Chondrocyte (in vitro differentiated cells): ENCODE data around the gene SLCO4A1. TPM values are rescaled to one million over a fixed set of nuclear protein-coding genes. Genes with fewer than 3 reads are reported as not detected.

ENCODE experiments used
- DNase-seq: peaks from one replicate; pipeline ENCODE4 v3.0.0; 2021; ENCODE audit warnings: mixed read lengths, low spot score
- H3K27ac Mint-ChIP-seq: one replicate; pipeline ENCODE4 v1.8.0; 2021; ENCODE audit warnings: mild to moderate bottlenecking, moderate library complexity, mixed read lengths; ENCODE audit not compliant: unreplicated experiment
- H3K27me3 Mint-ChIP-seq: 2 replicates; pipeline ENCODE4 v1.8.0; 2021; ENCODE audit warnings: low read depth, mixed read lengths
- H3K36me3 Mint-ChIP-seq: 2 replicates; pipeline ENCODE4 v1.8.0; 2021; ENCODE audit warnings: low read depth, mixed read lengths
- H3K4me1 Mint-ChIP-seq: 2 replicates; pipeline ENCODE4 v1.8.0; 2021; ENCODE audit warnings: low read depth, mild to moderate bottlenecking, mixed read lengths
- H3K4me3 Mint-ChIP-seq: one replicate; pipeline ENCODE4 v1.8.0; 2021; ENCODE audit warnings: mild to moderate bottlenecking, moderate library complexity, mixed read lengths; ENCODE audit not compliant: unreplicated experiment
- H3K9me3 Mint-ChIP-seq: 2 replicates; pipeline ENCODE4 v1.8.0; 2021; ENCODE audit warnings: low read depth, mixed read lengths
- total RNA-seq: library from RNA; stranded (reverse); gene quantifications from 3 replicates; pipeline ENCODE4 v1.2.1, GENCODE V29; 2021
- TF ChIP-seq, protein P1 (sequence below): fragments of 200-600 bp; sonication (generic); IDR thresholded peaks from 2 replicates; pipeline ENCODE4 v1.5.0; 2021; ENCODE audit warnings: antibody characterized with exemption, mild to moderate bottlenecking, moderate library complexity

SLCO4A1 gene
- total RNA-seq, 1 donor from 2014 or later, result not detected

DNA sequence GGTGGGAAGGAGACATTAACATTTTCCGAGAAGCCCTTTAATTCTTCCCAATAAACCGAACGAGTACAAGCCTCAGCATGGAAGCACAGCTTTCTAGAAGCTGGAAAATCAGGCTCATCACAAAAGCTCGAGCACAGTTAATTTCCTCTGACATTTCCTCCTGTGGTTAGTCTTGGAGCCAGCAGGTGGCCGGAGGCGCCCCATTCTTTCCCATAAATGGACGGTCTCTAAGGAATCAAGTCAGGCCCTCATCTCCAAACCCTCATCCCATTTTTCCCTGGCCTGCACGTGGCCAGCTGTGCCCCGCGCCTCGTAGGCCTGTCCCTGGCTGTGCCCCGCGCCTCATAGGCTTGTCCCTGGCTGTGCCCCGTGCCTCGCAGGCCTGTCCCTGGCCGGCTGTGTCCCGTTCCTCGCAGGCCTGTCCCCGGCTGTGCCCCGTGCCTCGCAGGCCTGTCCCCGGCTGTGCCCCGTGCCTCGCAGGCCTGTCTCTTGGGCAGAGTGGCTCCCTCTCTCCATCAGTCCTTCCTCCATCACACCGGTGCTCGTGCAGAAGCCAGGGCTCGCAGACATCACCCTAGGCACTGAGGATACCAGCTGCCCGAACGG, 46.7 kb downstream of the SLCO4A1 start:
- Mint-ChIP-seq H3K36me3 (no peaks in the 10 kb centered on the region), H3K9me3 (no peaks in the 10 kb centered on the region), H3K4me1 (peaks cover 9% of the 10 kb centered on the region), H3K4me3 (no peak overlapping the region), H3K27me3 (peaks cover 16% of the 10 kb centered on the region), H3K27ac (no peak overlapping the region)
- DNase-seq, result no peak
- TF ChIP-seq, protein P1, sequence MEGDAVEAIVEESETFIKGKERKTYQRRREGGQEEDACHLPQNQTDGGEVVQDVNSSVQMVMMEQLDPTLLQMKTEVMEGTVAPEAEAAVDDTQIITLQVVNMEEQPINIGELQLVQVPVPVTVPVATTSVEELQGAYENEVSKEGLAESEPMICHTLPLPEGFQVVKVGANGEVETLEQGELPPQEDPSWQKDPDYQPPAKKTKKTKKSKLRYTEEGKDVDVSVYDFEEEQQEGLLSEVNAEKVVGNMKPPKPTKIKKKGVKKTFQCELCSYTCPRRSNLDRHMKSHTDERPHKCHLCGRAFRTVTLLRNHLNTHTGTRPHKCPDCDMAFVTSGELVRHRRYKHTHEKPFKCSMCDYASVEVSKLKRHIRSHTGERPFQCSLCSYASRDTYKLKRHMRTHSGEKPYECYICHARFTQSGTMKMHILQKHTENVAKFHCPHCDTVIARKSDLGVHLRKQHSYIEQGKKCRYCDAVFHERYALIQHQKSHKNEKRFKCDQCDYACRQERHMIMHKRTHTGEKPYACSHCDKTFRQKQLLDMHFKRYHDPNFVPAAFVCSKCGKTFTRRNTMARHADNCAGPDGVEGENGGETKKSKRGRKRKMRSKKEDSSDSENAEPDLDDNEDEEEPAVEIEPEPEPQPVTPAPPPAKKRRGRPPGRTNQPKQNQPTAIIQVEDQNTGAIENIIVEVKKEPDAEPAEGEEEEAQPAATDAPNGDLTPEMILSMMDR, result peak; percentile 48

DNA sequence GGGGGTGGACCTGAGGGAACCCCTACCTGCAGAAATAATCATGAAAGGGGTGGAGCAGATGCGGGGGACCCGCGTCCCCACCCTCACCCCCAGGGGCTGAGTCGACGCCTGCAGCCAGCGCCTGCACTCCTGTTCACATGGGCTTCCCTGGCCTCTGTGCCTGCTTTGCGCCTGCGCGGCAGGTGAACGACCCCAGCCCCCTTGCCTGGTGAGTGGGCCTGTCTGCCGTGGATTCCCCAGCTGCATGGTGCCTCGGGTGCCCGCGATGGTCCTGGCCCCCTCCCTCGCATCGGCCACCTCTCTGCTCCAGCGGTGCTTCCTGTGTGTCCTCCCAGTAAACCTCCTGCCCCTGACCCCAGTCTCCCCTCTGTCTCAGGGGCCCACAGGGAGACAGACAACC, 47.6 kb downstream of the SLCO4A1 start:
- H3K27ac Mint-ChIP-seq, result no peak overlapping the region
- H3K4me3 Mint-ChIP-seq, result no peak overlapping the region
- no peak for DNase-seq
- peaks cover 13% of the 10 kb centered on the region for H3K27me3 Mint-ChIP-seq
- TF ChIP-seq, protein P1, result no peak
- H3K9me3 Mint-ChIP-seq, result no peaks in the 10 kb centered on the region
- peaks cover 9% of the 10 kb centered on the region for H3K4me1 Mint-ChIP-seq
- H3K36me3 Mint-ChIP-seq, result no peaks in the 10 kb centered on the region

DNA sequence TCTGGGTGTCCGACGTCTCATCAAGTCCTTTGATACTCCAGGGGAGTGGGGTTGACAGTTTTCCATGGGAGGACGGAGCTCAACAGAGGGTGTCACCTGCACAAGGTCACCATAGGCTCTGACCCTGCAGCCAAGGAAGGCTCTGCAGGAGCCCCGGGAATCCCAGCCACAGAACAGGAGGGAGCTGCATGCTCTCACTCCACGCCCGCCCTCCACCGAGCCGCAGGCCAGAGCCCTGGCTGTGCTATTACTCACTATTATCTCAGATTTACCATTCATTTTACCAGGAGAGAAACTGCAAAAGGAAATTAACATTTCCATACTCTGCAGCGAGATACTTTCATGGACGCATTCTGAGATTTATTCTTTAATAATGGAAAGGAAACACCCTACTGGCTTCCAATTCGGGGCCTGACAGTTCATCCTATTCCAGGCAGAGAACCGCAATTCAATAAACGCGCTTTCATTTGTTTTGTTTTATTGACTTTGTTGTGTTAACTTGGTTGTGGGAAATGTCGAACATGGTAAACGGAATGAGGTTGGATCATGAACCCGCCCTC, 48.0 kb downstream of the SLCO4A1 start:
- H3K4me1 Mint-ChIP-seq, result peaks cover 9% of the 10 kb centered on the region
- H3K27ac Mint-ChIP-seq, result no peak overlapping the region
- peaks cover 13% of the 10 kb centered on the region for H3K27me3 Mint-ChIP-seq
- H3K4me3 Mint-ChIP-seq, result no peak overlapping the region
- TF ChIP-seq, protein P1, result no peak
- H3K9me3 Mint-ChIP-seq, result no peaks in the 10 kb centered on the region
- DNase-seq, result no peak
- H3K36me3 Mint-ChIP-seq, result no peaks in the 10 kb centered on the region

DNA sequence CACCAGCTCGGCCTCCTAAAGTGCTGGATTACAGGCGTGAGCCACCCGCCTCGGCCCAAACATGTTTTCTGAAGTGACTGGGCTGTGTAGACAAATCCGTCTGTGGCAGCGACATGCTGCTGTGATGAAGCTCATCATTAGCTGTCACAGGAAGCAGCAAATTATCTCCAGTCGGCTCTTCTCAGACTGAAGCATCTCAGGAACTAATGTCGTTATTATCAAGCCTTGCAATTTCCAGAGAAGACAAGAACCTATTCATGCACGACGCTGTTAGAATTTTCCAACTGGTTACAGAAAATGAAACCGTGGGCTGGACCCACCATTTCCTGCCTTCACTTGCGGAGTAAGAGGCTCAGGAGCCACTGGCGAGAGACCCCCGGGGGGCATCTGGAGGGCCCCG, 49.2 kb downstream of the SLCO4A1 start:
- no peaks in the 10 kb centered on the region for H3K36me3 Mint-ChIP-seq
- TF ChIP-seq, protein P1, result no peak

DNA sequence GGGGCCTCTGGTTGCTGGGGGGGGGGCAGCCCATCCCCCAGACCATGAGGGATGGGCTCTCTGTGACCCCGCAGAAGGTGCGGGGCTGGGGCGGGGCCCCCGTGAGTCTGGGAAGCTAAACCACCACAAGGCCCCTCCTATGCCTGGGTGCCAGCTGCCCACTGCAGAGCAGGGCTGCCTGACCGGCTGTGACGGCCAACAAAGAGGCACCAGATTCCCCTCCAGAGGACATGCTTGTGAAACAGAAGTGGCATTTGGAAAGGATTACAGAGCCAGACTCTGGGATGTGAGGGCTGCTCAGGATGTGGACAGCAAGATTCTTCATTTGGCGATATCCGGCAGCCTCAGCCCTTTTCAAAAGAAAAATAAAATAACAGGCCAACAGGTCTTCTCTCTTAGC, 49.9 kb downstream of the SLCO4A1 start:
- H3K4me1 Mint-ChIP-seq, result peaks cover 5% of the 10 kb centered on the region
- H3K9me3 Mint-ChIP-seq, result no peaks in the 10 kb centered on the region
- TF ChIP-seq, protein P1, result no peak

More for the DNA sequence above, 49.2 kb downstream of the SLCO4A1 start:
- peaks cover 5% of the 10 kb centered on the region for H3K4me1 Mint-ChIP-seq
- no peak overlapping the region for H3K4me3 Mint-ChIP-seq
- H3K9me3 Mint-ChIP-seq, result no peaks in the 10 kb centered on the region
- no peak overlapping the region for H3K27ac Mint-ChIP-seq
- no peak for DNase-seq
- peaks cover 12% of the 10 kb centered on the region for H3K27me3 Mint-ChIP-seq

More for the DNA sequence above, 49.9 kb downstream of the SLCO4A1 start:
- H3K4me3 Mint-ChIP-seq, result no peak overlapping the region
- no peak for DNase-seq
- H3K27me3 Mint-ChIP-seq, result peaks cover 14% of the 10 kb centered on the region
- no peak overlapping the region for H3K27ac Mint-ChIP-seq
- H3K36me3 Mint-ChIP-seq, result no peaks in the 10 kb centered on the region
